ENCODE data around the gene HMGCS1.
"Not testable (repeated sequence)": the region's sequence is repeated elsewhere in the genome, so short reads cannot be mapped to it uniquely, and the experiment has no call there.

HMGCS1 gene

DNA sequence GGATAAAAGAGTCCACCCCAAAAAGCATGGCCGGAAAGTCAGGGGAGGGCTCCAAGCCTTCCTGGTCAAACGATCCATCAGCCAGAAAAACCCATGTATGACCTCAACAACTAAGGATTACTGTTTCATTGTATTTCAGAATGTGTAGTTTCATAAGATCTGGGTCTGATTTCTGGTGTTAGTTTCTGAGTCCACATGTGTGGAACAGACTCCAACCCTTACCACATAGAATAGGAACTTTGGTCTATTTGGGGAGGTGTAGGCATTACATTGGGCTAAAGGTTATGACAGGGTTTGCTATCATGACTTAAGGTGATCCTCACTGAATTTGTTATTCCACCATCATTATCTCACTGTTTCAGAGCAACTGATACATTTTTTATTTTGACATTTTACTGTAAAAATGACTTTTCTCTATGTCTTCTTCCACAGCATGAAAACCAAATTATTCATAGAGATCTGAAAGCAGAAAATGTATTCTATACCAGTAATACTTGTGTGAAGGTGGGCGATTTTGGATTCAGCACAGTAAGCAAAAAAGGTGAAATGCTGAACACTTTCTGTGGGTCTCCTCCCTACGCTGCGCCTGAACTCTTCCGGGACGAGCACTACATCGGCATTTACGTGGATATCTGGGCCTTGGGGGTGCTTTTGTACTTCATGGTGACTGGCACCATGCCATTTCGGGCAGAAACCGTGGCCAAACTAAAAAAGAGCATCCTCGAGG, 33.5 kb downstream of the HMGCS1 start:
- TF ChIP-seq, protein P1, sequence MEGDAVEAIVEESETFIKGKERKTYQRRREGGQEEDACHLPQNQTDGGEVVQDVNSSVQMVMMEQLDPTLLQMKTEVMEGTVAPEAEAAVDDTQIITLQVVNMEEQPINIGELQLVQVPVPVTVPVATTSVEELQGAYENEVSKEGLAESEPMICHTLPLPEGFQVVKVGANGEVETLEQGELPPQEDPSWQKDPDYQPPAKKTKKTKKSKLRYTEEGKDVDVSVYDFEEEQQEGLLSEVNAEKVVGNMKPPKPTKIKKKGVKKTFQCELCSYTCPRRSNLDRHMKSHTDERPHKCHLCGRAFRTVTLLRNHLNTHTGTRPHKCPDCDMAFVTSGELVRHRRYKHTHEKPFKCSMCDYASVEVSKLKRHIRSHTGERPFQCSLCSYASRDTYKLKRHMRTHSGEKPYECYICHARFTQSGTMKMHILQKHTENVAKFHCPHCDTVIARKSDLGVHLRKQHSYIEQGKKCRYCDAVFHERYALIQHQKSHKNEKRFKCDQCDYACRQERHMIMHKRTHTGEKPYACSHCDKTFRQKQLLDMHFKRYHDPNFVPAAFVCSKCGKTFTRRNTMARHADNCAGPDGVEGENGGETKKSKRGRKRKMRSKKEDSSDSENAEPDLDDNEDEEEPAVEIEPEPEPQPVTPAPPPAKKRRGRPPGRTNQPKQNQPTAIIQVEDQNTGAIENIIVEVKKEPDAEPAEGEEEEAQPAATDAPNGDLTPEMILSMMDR (IDR thresholded peaks at IDR 0.05), result no peak
- no peak for TF ChIP-seq ZFX (IDR thresholded peaks at IDR 0.05; ENCODE audit: borderline replicate concordance)
- no peak overlapping the region for H3K27ac ChIP-seq

DNA sequence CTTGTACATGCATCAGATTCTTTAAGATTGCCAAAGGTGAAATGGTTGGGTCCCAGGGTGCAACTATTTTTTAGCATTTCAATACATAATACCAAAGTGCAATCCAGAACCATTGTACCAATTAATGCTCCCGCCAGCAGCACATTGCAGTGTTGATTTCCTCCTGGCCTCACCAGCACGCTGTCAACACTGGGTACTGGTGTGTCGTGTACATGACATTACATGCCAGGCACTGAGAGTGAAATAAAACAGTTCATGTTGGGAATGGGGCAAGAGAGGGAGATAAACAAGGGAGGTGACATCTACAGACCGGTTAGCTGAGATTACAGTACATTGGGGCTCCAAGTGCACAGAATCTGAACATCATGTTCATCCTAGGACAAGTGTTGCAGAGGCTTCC, 37.8 kb downstream of the HMGCS1 start:
- TF ChIP-seq ZFX (IDR thresholded peaks at IDR 0.05; ENCODE audit: borderline replicate concordance), result no peak
- TF ChIP-seq, protein P1 (IDR thresholded peaks at IDR 0.05), result no peak

DNA sequence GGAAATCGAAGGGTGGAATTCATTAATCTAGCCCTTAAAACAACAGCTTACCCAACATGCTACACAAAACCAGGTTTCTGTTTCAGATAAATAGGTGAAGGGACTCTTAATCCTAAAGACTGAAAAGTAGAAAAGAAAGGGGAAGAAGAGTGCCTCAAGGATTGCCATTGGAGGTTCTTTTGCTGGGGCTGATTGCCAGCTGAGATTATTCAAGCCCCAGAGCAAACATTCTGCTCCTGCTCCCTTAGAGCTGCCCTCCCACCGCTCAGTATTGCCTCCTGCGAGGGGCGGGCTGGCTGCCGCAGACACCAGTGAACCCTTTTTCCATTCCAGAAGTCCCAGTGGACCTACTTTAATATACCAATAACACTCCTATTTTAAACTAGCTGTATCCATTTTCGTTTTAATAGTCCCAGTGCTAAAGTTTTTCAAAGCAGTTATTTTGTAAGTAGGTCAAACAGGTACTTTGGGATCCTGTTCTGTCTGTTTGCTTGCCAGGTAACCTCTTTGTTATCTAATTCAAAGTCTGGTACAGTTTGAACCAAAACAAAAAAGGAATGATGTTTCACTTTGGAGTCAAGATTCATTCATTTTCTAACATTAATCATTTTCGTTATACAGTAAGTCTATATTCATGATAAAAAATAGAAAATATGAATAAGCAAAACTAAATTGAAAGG, 38.6 kb downstream of the HMGCS1 start:
- TF ChIP-seq ZFX (IDR thresholded peaks at IDR 0.05; ENCODE audit: borderline replicate concordance), result no peak
- TF ChIP-seq, protein P1 (IDR thresholded peaks at IDR 0.05), result no peak
- H3K27ac ChIP-seq, result no peak overlapping the region

More for the DNA sequence above, 37.8 kb downstream of the HMGCS1 start:
- H3K27ac ChIP-seq, result no peak overlapping the region

DNA sequence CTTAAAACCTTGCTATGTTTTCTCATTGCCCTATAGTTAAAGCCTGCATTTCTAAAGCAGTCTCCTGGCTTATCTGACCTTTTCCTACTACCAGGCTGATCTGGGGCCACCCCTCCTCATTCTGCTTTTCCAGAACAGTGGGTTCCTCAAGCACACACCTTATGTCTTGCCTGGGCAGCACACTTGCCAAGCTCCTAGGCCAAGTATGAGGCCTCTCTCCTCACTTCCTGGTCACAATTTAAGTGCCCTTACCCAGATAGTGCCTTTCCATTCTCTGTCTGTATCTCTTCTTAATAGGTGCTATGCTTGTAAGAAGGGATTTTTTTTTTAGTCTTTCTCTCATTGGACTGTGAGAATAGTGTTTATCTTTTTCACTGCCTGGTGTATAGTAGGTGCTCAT, 39.7 kb downstream of the HMGCS1 start:
- TF ChIP-seq ZFX (IDR thresholded peaks at IDR 0.05; ENCODE audit: borderline replicate concordance), result no peak
- TF ChIP-seq, protein P1 (IDR thresholded peaks at IDR 0.05), result no peak
- no peak overlapping the region for H3K27ac ChIP-seq

DNA sequence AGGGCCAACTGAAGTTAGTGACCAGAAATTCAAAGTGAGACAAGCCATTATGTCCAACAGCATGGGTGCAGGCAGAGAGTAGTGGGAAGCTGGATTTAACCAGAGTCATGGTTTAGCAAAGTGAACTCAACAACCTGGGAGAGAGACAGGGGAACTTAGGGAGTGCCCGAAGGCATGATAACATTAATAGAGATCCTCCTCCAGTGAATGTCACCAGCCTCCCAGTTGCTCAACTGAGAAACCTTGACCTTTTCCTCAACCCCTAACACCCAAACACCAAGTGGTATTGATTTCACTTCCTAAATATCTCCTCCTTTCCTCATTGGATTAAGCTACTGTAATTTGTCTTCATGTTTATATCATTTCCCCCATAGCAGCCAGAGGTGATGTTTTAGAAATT, 42.6 kb downstream of the HMGCS1 start:
- H3K27ac ChIP-seq, result no peak overlapping the region
- TF ChIP-seq, protein P1 (IDR thresholded peaks at IDR 0.05), result no peak
- TF ChIP-seq ZFX (IDR thresholded peaks at IDR 0.05; ENCODE audit: borderline replicate concordance), result no peak

DNA sequence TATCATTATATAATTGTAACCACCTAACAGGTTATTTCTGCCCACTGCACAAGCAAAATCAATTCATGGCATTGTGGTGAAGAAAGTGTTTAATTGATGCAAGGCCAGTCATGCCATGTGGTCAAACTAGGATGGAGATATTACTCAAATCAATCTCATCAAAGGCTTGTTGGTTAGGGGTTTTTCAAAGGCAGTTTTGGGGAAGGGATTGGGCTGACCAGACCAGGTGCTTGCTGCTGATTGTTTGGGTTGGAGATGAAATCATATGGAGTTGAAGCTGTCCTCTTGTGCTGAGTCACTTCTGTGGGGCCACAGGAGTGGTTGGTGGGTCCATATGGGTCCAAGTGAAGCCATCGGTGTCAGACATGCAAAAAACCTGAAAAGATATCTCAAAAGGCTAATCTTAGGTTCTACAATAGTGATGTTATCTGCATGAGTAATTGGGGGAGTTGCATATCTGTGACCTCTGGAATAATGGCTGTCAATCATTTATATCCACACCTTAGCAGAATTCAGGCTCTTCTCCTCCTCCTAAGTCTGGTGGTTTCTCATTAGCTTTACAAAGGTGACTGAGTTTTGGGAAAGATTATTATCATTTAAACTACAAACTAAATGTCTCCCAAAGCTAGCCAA, 44.9 kb downstream of the HMGCS1 start:
- TF ChIP-seq, protein P1 (IDR thresholded peaks at IDR 0.05), result no peak
- TF ChIP-seq ZFX (IDR thresholded peaks at IDR 0.05; ENCODE audit: borderline replicate concordance), result no peak
- no peak overlapping the region for H3K27ac ChIP-seq

DNA sequence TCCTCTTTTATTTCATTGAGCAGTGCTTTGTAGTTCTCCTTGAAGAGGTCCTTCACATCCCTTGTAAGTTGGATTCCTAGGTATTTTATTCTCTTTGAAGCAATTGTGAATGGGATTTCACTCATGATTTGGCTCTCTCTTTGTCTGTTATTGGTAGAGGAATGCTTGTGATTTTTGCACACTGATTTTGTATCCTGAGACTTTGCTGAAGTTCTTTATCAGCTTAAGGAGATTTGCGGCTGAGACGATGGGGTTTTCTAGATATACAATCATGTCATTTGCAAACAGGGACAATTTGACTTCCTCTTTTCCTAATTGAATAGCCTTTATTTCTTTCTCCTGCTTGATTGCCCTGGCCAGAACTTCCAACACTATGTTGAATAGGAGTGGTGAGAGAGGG, 50.9 kb downstream of the HMGCS1 start:
- H3K27ac ChIP-seq, result not testable (repeated sequence)

Measured in 22Rv1 (cell line).